T-helper 1 cell treated with Interleukin-12 subunit alpha and Interleukin-12 subunit beta and Interleukin-4 antibody, amounts not matched to agents 30 μg/mL and 1 μg/mL, for 36 hours (primary cell): ENCODE data around the gene SCAMP2.
"Not testable (repeated sequence)": the region's sequence is repeated elsewhere in the genome, so short reads cannot be mapped to it uniquely, and the experiment has no call there.

Source experiments
- H3K27ac Mint-ChIP-seq: one replicate; pipeline ENCODE4 v1.8.0; 2021; ENCODE audit warnings: mild to moderate bottlenecking, mixed read lengths
- H3K27me3 Mint-ChIP-seq: one replicate; pipeline ENCODE4 v1.8.0; 2021; ENCODE audit warnings: low read depth, mixed read lengths
- H3K36me3 Mint-ChIP-seq: one replicate; pipeline ENCODE4 v1.8.0; 2021; ENCODE audit warnings: low read depth, mixed read lengths
- H3K4me1 Mint-ChIP-seq: one replicate; pipeline ENCODE4 v1.8.0; 2021; ENCODE audit warnings: low read depth, mixed read lengths
- H3K4me3 Mint-ChIP-seq: one replicate; pipeline ENCODE4 v1.8.0; 2021; ENCODE audit warnings: mild to moderate bottlenecking, moderate library complexity, mixed read lengths
- H3K9me3 Mint-ChIP-seq: one replicate; pipeline ENCODE4 v1.8.0; 2021; ENCODE audit warnings: mixed read lengths

SCAMP2 gene

DNA sequence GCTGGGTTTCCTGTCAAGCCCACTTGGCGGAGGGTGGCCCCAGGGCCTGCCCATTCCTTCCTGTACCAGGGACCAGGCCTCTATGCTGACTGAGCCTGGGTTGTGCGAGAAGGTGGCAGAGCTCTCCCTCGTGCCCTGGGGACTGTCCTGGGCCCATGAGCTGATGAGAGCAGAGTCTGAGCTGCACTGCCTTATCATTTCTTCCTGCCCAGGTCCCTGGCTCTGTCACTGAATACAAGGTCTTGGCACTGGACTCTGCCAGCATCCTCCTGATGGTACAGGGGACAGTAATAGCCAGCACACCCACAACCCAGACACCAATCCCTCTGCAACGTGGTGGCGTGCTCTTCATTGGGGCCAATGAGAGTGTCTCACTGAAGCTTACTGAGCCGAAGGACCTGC lies 24.1 kb upstream of the SCAMP2 start:
- peaks cover 29% of the 10 kb centered on the region for H3K4me1 Mint-ChIP-seq
- H3K4me3 Mint-ChIP-seq = no peak overlapping the region
- H3K27ac Mint-ChIP-seq = no peak overlapping the region
- no peaks in the 10 kb centered on the region for H3K9me3 Mint-ChIP-seq
- no peaks in the 10 kb centered on the region for H3K27me3 Mint-ChIP-seq
- peaks cover 33% of the 10 kb centered on the region for H3K36me3 Mint-ChIP-seq

DNA sequence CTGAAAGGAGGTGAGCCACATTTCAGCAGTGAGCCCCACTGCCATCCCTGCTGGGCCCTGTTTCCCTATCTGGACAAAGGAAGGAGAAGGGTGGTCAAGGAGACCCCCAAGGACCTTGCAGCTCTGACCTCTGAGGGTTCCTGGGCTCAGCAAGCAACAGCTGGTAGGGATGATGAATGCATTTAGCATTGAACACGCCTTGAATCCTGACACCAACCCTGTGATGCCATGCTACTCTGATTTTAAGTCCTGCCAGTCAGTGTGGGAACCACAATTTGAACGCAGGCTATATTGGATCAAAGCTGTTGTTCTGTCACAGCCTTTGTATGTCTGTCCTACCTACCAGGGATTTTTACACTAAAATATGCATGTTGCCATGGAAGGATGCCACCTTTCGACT lies 23.2 kb upstream of the SCAMP2 start:
- H3K27ac Mint-ChIP-seq = no peak overlapping the region
- H3K36me3 Mint-ChIP-seq = peaks cover 34% of the 10 kb centered on the region
- H3K4me3 Mint-ChIP-seq = no peak overlapping the region
- no peaks in the 10 kb centered on the region for H3K27me3 Mint-ChIP-seq
- no peaks in the 10 kb centered on the region for H3K9me3 Mint-ChIP-seq
- peaks cover 22% of the 10 kb centered on the region for H3K4me1 Mint-ChIP-seq

DNA sequence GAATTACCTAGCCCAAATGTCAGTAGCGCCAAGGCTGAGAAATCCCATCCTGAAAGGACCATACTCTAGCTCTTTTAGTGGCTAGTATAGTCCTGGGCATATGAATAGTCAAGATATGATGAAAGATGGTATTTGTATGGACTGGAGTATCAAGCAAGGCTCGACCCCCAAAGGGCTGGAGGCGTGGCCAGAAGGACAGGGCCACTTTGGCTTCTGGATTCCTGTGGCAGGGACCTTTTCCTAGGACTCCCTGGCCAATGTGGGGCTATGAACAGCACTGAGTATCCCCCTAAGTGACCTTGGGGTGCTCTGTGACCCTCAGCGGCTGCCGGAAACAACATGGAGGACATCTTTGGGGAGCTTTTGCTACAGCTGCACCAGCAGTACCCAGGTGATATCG lies 22.7 kb upstream of the SCAMP2 start:
- H3K27ac Mint-ChIP-seq = no peak overlapping the region
- no peaks in the 10 kb centered on the region for H3K27me3 Mint-ChIP-seq
- H3K9me3 Mint-ChIP-seq = no peaks in the 10 kb centered on the region
- peaks cover 24% of the 10 kb centered on the region for H3K4me1 Mint-ChIP-seq
- peaks cover 34% of the 10 kb centered on the region for H3K36me3 Mint-ChIP-seq
- no peak overlapping the region for H3K4me3 Mint-ChIP-seq

DNA sequence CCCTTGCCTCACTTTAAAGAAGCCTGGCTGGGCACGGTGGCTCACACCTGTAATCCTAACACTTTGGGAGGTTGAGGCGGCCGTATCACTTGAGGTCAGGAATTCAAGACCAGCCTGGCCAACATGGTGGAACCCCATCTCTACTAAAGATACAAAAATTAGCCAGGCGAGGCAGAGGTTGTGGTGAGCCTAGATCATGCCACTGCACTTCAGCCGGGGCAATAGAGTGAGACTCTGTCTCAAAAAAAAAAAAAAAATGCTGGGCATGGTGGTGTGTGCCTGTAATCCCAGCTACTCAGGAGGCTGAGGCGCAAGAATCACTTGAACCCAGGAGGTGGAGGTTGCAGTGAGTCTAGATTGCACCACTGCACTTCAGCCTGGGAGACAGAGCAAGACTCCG lies 21.2 kb upstream of the SCAMP2 start:
- H3K36me3 Mint-ChIP-seq = peaks cover 28% of the 10 kb centered on the region

DNA sequence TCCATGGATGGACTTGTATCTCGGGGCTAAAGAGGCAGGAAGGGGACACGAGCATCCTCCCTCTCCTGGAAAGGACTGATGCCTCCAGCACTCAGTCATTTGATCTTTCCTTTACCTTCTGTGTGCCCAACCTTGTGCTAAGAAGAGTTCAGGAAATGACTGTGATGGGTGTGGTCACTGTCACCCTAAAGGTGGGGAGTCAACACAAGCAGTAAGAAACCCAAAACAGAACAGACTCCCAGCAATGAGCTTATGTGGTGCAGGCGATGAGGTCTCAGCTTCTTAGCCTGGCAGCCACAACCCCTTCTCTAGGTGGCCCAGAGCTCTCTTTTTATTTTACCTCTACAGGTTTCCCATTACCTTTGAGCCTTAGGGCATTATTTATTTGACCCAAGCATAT lies 20.5 kb upstream of the SCAMP2 start:
- Mint-ChIP-seq H3K4me1 (peaks cover 32% of the 10 kb centered on the region), H3K4me3 (peak overlapping the region; percentile 79), H3K36me3 (peaks cover 28% of the 10 kb centered on the region), H3K9me3 (no peaks in the 10 kb centered on the region), H3K27me3 (no peaks in the 10 kb centered on the region), H3K27ac (peak overlapping the region; percentile 98)

More for the DNA sequence above, 21.2 kb upstream of the SCAMP2 start:
- H3K9me3 Mint-ChIP-seq, H3K27me3 Mint-ChIP-seq, H3K4me3 Mint-ChIP-seq, H3K27ac Mint-ChIP-seq: not testable (repeated sequence)
- peaks cover 30% of the 10 kb centered on the region for H3K4me1 Mint-ChIP-seq

DNA sequence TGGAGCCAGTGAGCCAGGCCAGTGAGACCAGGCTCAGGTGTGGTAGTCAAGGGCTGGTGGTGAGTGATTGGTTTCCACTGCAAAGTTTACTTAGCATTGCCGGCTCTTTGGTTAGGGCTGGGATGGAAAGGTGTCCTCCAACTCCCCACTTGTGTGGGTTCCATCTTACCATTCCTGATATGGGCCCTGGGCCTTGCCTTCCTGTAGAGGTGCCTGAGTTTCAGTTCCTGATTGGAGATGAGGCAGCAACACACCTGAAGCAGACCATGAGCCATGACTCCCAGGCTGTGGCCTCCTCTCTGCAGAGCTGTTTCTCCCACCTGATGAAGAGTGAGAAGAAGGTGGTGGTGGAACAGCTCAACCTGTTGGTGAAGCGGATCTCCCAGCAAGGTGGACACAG lies 19.8 kb upstream of the SCAMP2 start:
- Mint-ChIP-seq H3K27me3 (no peaks in the 10 kb centered on the region), H3K27ac (peak overlapping the region; percentile 98), H3K36me3 (peaks cover 28% of the 10 kb centered on the region), H3K4me1 (peaks cover 32% of the 10 kb centered on the region), H3K9me3 (no peaks in the 10 kb centered on the region), H3K4me3 (peak overlapping the region; percentile 79)

DNA sequence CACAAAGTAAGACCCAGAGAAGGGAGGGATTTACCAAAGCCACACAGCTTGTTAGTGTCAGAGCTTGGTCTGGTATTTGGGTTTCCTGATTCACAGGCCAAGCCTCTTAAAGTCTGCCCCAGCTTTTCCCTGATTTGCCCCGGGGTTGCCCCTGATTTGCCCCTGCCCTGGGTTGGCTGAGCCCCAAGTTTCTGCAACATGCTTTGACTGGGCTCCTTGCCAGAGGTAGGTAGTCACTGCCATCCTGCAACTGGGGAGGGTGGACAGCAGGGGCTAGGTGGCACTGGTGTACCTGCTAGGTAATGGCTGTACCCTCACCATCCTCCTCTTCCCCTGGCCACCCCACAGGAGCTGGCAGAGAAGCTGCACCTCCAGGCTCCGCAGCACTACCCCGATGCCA lies 19.1 kb upstream of the SCAMP2 start:
- Mint-ChIP-seq H3K27ac (peak overlapping the region; percentile 98), H3K4me1 (peaks cover 32% of the 10 kb centered on the region), H3K27me3 (no peaks in the 10 kb centered on the region), H3K4me3 (no peak overlapping the region), H3K36me3 (peaks cover 28% of the 10 kb centered on the region), H3K9me3 (no peaks in the 10 kb centered on the region)

DNA sequence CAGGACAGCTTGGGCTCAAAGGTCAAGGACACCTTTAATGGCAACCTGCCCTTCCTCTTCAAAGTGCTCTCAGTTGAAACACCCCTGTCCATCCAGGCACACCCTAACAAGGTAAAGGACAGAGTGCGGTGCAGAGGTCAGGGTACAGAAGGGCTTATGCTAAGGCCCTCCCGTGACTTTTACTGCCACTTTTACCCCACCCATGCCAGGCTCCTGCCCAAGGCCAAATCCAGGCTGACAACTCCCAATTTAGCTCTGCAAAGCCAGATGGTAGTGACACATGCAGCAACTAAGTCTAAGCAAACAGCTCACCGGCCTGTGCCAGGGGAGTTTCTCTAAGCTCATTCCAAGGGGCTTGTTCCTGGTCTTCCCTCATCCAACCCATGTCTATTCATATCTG lies 18.3 kb upstream of the SCAMP2 start:
- peak overlapping the region; percentile 10 for H3K4me3 Mint-ChIP-seq
- H3K9me3 Mint-ChIP-seq = no peaks in the 10 kb centered on the region
- no peak overlapping the region for H3K27ac Mint-ChIP-seq
- H3K27me3 Mint-ChIP-seq = no peaks in the 10 kb centered on the region
- H3K4me1 Mint-ChIP-seq = peaks cover 32% of the 10 kb centered on the region
- peaks cover 24% of the 10 kb centered on the region for H3K36me3 Mint-ChIP-seq

DNA sequence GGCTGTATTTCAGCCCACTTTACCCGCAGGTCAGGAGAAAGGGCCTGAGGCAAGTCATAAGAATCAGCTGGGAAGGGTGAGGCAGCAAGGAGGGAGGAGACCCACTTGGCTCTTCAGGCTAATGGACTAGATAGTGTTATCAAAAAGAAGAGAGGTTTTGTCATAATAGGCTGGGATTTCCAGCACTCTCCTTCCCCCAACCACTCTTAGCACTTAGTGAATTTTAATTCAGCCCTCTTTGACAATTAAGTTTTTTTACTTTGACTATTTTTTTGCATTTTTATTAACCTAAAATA lies 17.4 kb upstream of the SCAMP2 start:
- H3K4me1 Mint-ChIP-seq = peaks cover 32% of the 10 kb centered on the region
- H3K9me3 Mint-ChIP-seq = no peaks in the 10 kb centered on the region
- H3K27ac Mint-ChIP-seq = peak overlapping the region; percentile 85
- H3K36me3 Mint-ChIP-seq = peaks cover 23% of the 10 kb centered on the region
- H3K4me3 Mint-ChIP-seq = peak overlapping the region; percentile 84
- H3K27me3 Mint-ChIP-seq = no peaks in the 10 kb centered on the region

DNA sequence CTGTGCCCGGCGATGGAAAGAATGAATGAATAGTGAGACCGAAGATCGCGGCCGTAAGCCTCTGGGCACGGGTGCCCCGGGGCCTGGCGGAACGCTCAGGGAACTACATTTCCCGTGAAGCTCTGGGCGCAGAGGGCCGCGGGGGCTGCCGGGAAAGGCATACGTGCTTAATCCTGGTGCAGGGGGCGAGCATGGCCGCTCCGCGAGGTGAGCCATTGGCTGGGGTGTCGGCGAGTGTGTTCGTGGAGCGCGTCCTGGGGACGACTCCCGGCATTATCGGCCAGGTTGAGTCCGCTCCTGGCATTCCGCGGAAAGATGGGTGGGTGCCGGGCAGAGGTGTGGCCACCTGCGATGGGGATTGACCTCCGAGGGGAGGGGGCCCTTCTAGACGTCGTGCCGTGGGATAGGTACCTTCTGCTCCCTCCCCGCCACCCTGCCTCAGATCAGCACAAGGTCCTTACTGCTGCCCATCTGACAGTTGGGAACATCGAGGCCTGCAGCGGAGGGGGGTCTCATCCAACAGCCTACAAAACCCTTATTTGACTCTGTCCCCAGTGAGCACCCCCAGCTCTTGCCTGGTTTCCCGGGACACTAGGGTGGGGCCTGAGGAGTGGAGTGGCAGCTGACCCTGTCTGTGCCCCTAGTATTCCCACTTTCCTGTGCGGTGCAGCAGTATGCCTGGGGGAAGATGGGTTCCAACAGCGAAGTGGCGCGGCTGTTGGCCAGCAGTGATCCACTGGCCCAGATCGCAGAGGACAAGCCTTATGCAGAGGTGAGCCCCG lies 16.9 kb upstream of the SCAMP2 start, which contains the start of gene MPI:
Gene MPI, plus strand, starts transcription at position 160 of the 782 bp plus-strand sequence. Its CDS starts 32 bp downstream, at position 192.
- Mint-ChIP-seq H3K4me3 (peak within 1 kb of the TSS; percentile 84), H3K9me3 (no peaks in the 10 kb centered on the region), H3K27me3 (no peaks in the 10 kb centered on the region), H3K4me1 (peaks cover 32% of the 10 kb centered on the region), H3K36me3 (peaks cover 23% of the 10 kb centered on the region), H3K27ac (peak within 1 kb of the TSS; percentile 85)

DNA sequence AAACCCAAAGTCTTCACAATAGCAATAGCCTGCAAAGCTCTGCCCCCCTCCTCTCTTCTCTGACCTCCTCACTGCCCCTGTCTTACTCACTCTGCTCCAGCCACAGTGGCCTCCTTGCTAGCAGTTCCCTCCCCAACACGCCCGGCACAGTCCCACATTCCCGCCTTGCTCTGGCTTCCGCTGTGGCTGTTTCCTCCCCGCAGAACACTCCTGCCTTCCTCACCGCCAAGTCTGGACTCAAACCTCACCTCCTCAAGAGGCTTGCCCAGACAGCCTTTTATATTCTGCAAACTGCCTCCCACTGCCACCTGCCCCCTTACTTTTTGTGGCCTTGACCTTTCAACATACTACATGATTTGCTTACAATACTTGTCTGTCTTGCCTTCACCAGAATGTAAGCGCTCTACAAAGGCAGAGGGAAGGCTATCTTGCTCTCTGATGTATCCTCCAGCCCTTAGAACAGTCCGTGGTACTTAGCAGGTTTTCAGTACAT lies 16.3 kb upstream of the SCAMP2 start:
- H3K9me3 Mint-ChIP-seq = no peaks in the 10 kb centered on the region
- H3K4me3 Mint-ChIP-seq = peak overlapping the region; percentile 84
- H3K36me3 Mint-ChIP-seq = peaks cover 23% of the 10 kb centered on the region
- peaks cover 36% of the 10 kb centered on the region for H3K4me1 Mint-ChIP-seq
- no peaks in the 10 kb centered on the region for H3K27me3 Mint-ChIP-seq
- peak overlapping the region; percentile 85 for H3K27ac Mint-ChIP-seq

DNA sequence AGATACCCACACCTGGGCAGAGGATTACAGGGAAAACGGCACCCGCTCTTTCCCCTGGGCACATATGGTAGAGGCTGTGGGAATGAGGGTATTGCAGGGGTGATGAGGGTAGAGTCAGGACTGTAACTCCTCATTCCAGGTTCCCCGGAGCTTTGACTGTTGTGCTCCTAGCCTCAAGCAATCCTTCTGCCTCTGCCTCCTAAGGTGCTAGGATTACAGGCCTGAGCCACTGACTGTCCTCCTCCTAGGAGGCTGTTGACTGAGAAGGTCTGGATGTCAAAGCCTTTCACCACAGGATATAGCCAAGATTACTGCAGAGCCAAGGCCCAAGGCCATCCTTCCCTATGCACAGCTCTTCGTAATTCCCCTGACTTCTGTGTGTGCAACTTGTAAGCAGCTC lies 15.6 kb upstream of the SCAMP2 start:
- peak overlapping the region; percentile 17 for H3K27ac Mint-ChIP-seq
- no peaks in the 10 kb centered on the region for H3K9me3 Mint-ChIP-seq
- H3K4me1 Mint-ChIP-seq = peaks cover 39% of the 10 kb centered on the region
- peaks cover 22% of the 10 kb centered on the region for H3K36me3 Mint-ChIP-seq
- peak overlapping the region; percentile 84 for H3K4me3 Mint-ChIP-seq
- no peaks in the 10 kb centered on the region for H3K27me3 Mint-ChIP-seq

DNA sequence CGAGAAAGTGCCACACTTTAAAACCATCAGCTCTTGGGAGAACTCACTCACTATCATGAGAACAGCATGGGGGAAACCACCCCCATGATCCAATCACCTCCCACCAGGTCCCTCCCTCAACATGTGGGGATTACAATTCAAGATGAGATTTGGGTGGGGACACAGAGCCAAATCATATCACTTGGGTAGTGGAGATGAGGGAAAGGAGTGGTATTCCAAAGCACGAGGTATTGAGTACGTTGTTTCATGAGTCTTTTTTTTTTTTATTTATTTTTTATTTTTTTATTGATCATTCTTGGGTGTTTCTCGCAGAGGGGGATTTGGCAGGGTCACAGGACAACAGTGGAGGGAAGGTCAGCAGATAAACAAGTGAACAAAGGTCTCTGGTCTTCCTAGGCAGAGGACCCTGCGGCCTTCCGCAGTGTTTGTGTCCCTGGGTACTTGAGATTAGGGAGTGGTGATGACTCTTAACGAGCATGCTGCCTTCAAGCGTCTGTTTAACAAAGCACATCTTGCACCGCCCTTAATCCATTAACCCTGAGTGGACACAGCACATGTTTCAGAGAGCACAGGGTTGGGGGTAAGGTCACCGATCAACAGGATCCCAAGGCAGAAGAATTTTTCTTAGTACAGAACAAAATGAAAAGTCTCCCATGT lies 14.5 kb upstream of the SCAMP2 start:
- H3K9me3 Mint-ChIP-seq, H3K4me3 Mint-ChIP-seq, H3K27ac Mint-ChIP-seq, H3K27me3 Mint-ChIP-seq: not testable (repeated sequence)
- H3K36me3 Mint-ChIP-seq = peaks cover 12% of the 10 kb centered on the region
- peaks cover 29% of the 10 kb centered on the region for H3K4me1 Mint-ChIP-seq

DNA sequence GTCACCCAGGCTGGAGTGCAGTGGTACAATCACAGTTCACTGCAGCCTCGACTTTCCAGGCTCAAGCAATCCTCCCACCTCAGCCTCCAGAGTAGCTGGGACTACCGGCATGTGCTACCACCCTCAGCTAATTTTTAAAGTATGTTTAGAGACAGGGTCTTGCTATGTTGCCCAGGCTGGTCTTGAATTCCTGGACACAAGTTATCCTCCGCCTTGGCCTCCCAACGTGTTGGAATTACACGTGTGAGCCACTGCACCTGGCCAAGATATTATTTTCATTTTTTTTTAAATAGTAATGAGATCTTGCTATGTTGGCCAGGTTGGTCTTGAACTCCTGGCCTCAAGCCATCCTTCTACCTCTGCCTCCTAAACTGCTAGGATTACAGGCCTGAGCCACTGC lies 12.3 kb upstream of the SCAMP2 start:
- no peak overlapping the region for H3K4me3 Mint-ChIP-seq
- H3K36me3 Mint-ChIP-seq = peaks cover 2% of the 10 kb centered on the region
- no peaks in the 10 kb centered on the region for H3K27me3 Mint-ChIP-seq
- H3K9me3 Mint-ChIP-seq = peaks cover 6% of the 10 kb centered on the region
- H3K4me1 Mint-ChIP-seq = peaks cover 19% of the 10 kb centered on the region
- H3K27ac Mint-ChIP-seq = no peak overlapping the region
